Neural progenitor cell (in vitro differentiated cells): ENCODE measurements around the gene NEDD9. TPM values are rescaled to one million over a fixed set of nuclear protein-coding genes. Genes with fewer than 3 reads are reported as not detected.
A peak's percentile ranks its signal among the peaks of the same experiment; 100 is the strongest.

ENCODE experiments used
- DNase-seq: peaks from one replicate; pipeline ENCODE4 v3.0.0-alpha.2; 2016; ENCODE audit warnings: low spot score
- H2AFZ ChIP-seq: fragments of 200-600 bp; sonication (generic); replicated peaks from 2 replicates; pipeline ENCODE4 v1.6.1; 2016; ENCODE audit warnings: antibody characterized with exemption
- H3F3A ChIP-seq: fragments of 200-600 bp; sonication (generic); 2 replicates; pipeline ENCODE4 v1.6.1; 2016; ENCODE audit warnings: antibody characterized with exemption, low read depth
- H3K27ac ChIP-seq: fragments of 200-600 bp; sonication (generic); 2 replicates; pipeline ENCODE4 v1.5.1; 2016; ENCODE audit warnings: mild to moderate bottlenecking
- H3K27me3 ChIP-seq: fragments of 200-600 bp; sonication (generic); 2 replicates; pipeline ENCODE4 v1.6.1; 2016; ENCODE audit warnings: mild to moderate bottlenecking, moderate library complexity
- H3K36me3 ChIP-seq: fragments of 200-600 bp; sonication (generic); 2 replicates; pipeline ENCODE4 v1.5.1; 2016
- H3K4me1 ChIP-seq: fragments of 200-600 bp; sonication (generic); 2 replicates; pipeline ENCODE4 v1.6.1; 2016; ENCODE audit warnings: mixed run types
- H3K4me2 ChIP-seq: fragments of 200-600 bp; sonication (generic); 2 replicates; pipeline ENCODE4 v1.6.1; 2016
- H3K4me3 ChIP-seq: fragments of 200-600 bp; sonication (generic); 2 replicates; pipeline ENCODE4 v1.5.1; 2016
- H3K79me2 ChIP-seq: fragments of 200-600 bp; sonication (generic); 2 replicates; pipeline ENCODE4 v1.6.1; 2016; ENCODE audit warnings: low read depth
- H3K9ac ChIP-seq: fragments of 200-600 bp; sonication (generic); 2 replicates; pipeline ENCODE4 v1.6.1; 2016
- H3K9me3 ChIP-seq: fragments of 200-600 bp; sonication (generic); 2 replicates; pipeline ENCODE4 v1.5.1; 2016; ENCODE audit warnings: low read depth
- H4K20me1 ChIP-seq: fragments of 200-600 bp; sonication (generic); 2 replicates; pipeline ENCODE4 v1.6.1; 2016; ENCODE audit warnings: low read depth
- H3K27ac Mint-ChIP-seq: 3 replicates; pipeline ENCODE4 v1.8.0; 2021; ENCODE audit warnings: mixed read lengths
- H3K27me3 Mint-ChIP-seq: 2 replicates; pipeline ENCODE4 v1.8.0; 2022; ENCODE audit warnings: low read depth, mild to moderate bottlenecking, inconsistent platforms, moderate library complexity, mixed read lengths; ENCODE audit not compliant: insufficient read depth
- H3K36me3 Mint-ChIP-seq: 3 replicates; pipeline ENCODE4 v1.8.0; 2021; ENCODE audit warnings: mixed read lengths
- H3K4me1 Mint-ChIP-seq: 3 replicates; pipeline ENCODE4 v1.8.0; 2021; ENCODE audit warnings: mixed read lengths
- H3K4me3 Mint-ChIP-seq: 3 replicates; pipeline ENCODE4 v1.8.0; 2021; ENCODE audit warnings: mild to moderate bottlenecking, moderate library complexity, mixed read lengths
- H3K9me3 Mint-ChIP-seq: 3 replicates; pipeline ENCODE4 v1.8.0; 2020; ENCODE audit warnings: mixed read lengths
- EZH2 ChIP-seq: fragments of 200-600 bp; sonication (generic); IDR thresholded peaks from 2 replicates; pipeline ENCODE4 v1.6.1; 2017; ENCODE audit warnings: antibody characterized with exemption, mild to moderate bottlenecking, moderate library complexity
- EZH2phosphoT487 ChIP-seq: fragments of 200-600 bp; sonication (generic); IDR thresholded peaks from 2 replicates; pipeline ENCODE4 v1.6.1; 2017; ENCODE audit warnings: antibody characterized with exemption
- total RNA-seq: library from RNA; depleted of rRNA; stranded (reverse); fragments of >200 nt; gene quantifications from 2 replicates; pipeline ENCODE4 v1.2.3, GENCODE V29; 2015; ENCODE audit warnings: low replicate concordance
- TF ChIP-seq, protein P1 (sequence below): fragments of 200-600 bp; sonication (generic); IDR thresholded peaks from 2 replicates; pipeline ENCODE4 v1.5.1; 2017; ENCODE audit warnings: antibody characterized with exemption, mild to moderate bottlenecking

Gene NEDD9
- total RNA-seq, 1 donor from 2014 or later = 4.9 TPM

DNA sequence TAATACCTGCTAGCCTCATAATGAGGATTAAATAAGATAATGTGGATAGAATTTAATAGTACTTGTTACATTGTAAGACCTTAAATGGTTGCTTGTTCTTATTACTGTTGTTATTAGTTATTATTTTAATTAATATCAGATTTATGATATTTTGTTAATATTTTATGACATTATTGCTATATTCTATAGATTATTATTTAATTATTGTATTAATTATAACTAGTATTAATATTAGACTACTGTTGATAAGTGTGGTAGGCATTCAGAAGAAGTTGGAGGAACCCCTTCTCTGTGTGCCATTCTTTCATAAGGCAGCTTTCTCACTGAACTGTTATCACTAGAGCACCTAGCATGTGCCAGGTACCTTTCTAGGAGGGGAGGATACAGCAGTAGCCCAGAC, 2.6 kb upstream of the NEDD9 start:
- H3F3A ChIP-seq = peaks cover 38% of the 10 kb centered on the region
- no peaks in the 10 kb centered on the region for H3K9me3 ChIP-seq
- Mint-ChIP-seq H3K4me1 (peaks cover 51% of the 10 kb centered on the region), H3K9me3 (peaks cover 9% of the 10 kb centered on the region), H3K27ac (peak overlapping the region; percentile 95), H3K4me3 (no peak overlapping the region), H3K27me3 (peaks cover 11% of the 10 kb centered on the region), H3K36me3 (no peaks in the 10 kb centered on the region)
- H3K27me3 ChIP-seq = no peaks in the 10 kb centered on the region
- TF ChIP-seq EZH2phosphoT487 (no peak), EZH2 (no peak)
- TF ChIP-seq, protein P1, sequence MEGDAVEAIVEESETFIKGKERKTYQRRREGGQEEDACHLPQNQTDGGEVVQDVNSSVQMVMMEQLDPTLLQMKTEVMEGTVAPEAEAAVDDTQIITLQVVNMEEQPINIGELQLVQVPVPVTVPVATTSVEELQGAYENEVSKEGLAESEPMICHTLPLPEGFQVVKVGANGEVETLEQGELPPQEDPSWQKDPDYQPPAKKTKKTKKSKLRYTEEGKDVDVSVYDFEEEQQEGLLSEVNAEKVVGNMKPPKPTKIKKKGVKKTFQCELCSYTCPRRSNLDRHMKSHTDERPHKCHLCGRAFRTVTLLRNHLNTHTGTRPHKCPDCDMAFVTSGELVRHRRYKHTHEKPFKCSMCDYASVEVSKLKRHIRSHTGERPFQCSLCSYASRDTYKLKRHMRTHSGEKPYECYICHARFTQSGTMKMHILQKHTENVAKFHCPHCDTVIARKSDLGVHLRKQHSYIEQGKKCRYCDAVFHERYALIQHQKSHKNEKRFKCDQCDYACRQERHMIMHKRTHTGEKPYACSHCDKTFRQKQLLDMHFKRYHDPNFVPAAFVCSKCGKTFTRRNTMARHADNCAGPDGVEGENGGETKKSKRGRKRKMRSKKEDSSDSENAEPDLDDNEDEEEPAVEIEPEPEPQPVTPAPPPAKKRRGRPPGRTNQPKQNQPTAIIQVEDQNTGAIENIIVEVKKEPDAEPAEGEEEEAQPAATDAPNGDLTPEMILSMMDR = no peak
- H3K4me1 ChIP-seq = peaks cover 37% of the 10 kb centered on the region
- no peak overlapping the region for H2AFZ ChIP-seq
- no peak overlapping the region for H3K4me2 ChIP-seq
- H3K27ac ChIP-seq = no peak overlapping the region
- H3K4me3 ChIP-seq = no peak overlapping the region
- no peaks in the 10 kb centered on the region for H4K20me1 ChIP-seq
- H3K9ac ChIP-seq = no peak overlapping the region
- H3K36me3 ChIP-seq = no peaks in the 10 kb centered on the region
- peaks cover 12% of the 10 kb centered on the region for H3K79me2 ChIP-seq
- DNase-seq = no peak

DNA sequence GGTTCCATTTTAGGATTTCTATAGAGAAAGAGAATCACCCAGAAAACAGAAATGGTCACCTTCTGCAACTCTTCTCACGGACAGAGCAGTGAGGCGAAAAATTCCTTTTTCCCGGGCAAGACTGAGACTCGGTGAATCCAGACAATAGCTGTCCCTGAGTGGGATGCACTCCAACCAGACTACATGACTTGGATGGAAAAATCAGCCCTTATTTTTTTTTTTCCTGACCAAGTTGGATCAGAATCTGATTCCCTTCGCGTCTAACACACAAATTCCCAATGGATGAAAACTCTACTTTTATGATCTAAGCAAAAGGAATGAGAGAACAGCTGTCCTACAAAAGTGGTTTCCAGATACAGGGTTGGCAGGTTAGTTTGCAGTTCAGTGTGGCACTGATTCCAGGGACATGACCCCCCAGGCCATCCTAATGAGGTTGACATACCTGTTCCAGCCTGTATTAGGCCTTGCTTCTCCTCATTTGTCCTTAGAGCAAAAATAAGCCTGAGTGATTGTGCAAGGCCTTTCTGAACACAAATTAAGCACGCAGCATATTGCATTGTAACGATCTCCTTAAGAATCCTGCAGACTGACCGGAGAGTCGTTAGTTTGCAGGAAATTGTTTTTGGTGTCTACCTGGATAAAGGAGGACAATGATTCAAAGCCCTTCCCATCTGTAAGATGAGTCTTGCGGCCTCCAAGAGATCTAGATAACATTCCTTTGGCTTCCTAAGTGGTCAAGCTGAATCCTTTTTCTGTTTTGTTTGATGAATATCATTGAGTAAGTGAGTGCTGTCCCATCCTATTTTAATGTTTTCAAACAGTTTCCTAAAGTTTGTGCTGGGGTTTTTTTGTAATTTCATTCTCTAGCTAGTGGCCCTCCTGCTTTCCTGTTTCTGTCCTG, 1.5 kb upstream of the NEDD9 start:
- no peaks in the 10 kb centered on the region for H3K36me3 Mint-ChIP-seq
- H3K79me2 ChIP-seq = peaks cover 22% of the 10 kb centered on the region
- H3K27ac Mint-ChIP-seq = peak overlapping the region; percentile 99
- H3K27me3 ChIP-seq = no peaks in the 10 kb centered on the region
- no peak overlapping the region for H2AFZ ChIP-seq
- H3K4me3 Mint-ChIP-seq = peak overlapping the region; percentile 93
- no peaks in the 10 kb centered on the region for H4K20me1 ChIP-seq
- peak overlapping the region; percentile 36 for H3K27ac ChIP-seq
- H3K4me1 Mint-ChIP-seq = peaks cover 61% of the 10 kb centered on the region
- peak overlapping the region; percentile 90 for H3K4me2 ChIP-seq
- H3K9me3 Mint-ChIP-seq = peaks cover 5% of the 10 kb centered on the region
- no peaks in the 10 kb centered on the region for H3K36me3 ChIP-seq
- peaks cover 38% of the 10 kb centered on the region for H3F3A ChIP-seq
- H3K9ac ChIP-seq = no peak overlapping the region
- peak; percentile 10 for DNase-seq
- no peak overlapping the region for H3K4me3 ChIP-seq
- no peaks in the 10 kb centered on the region for H3K9me3 ChIP-seq
- TF ChIP-seq EZH2 = no peak
- TF ChIP-seq, protein P1 = no peak
- no peak for TF ChIP-seq EZH2phosphoT487
- peaks cover 14% of the 10 kb centered on the region for H3K27me3 Mint-ChIP-seq
- H3K4me1 ChIP-seq = peaks cover 48% of the 10 kb centered on the region

DNA sequence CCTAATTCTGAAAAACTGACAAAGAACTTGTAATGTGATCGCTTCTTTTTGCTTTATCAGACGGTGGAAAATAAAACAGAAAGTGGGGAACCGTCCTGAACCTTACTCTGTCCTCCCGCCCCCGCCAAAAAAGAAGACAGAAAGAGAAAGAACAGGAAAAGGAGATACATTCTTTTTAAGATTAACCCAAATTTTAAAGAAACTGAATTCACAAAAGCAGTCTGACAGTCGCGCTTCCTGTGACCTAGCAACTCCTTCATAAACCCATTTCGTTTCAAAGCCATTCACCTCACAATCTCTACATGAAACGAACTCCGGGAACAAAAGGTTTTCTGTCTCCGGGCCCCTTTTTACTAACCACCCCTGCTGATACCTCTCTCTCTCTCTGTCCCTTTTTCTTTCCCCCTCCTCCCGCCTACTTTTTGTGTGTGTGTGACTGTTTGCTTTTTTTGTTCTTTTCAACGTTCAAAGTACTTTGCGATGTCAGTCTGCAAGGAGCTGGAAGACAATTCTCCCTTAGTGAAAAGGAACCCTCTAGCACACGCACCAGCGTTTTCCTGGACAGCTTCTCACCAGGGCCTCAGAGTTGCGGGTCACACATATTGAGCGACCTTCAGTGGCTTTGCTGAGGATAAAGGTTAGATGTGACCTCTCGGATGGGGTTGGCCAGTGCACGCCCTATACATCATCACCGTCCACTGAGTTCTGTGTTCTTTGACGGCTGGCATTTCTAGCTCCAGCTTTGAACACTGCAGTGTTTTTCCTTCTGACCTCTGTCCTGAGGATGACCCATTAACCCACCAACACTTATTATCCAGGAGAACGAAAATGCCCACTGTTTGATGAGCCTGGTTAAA, 530 bp upstream of the NEDD9 start:
- H3K4me3 ChIP-seq = peak overlapping the region; percentile 67
- peak overlapping the region; percentile 90 for H3K4me2 ChIP-seq
- H3K9ac ChIP-seq = no peak overlapping the region
- H3K36me3 ChIP-seq = no peaks in the 10 kb centered on the region
- no peak overlapping the region for H2AFZ ChIP-seq
- Mint-ChIP-seq H3K27ac (peak overlapping the region; percentile 99), H3K36me3 (no peaks in the 10 kb centered on the region), H3K27me3 (peaks cover 14% of the 10 kb centered on the region), H3K4me3 (peak overlapping the region; percentile 93), H3K4me1 (peaks cover 67% of the 10 kb centered on the region), H3K9me3 (no peaks in the 10 kb centered on the region)
- H3K27me3 ChIP-seq = no peaks in the 10 kb centered on the region
- peaks cover 53% of the 10 kb centered on the region for H3K4me1 ChIP-seq
- DNase-seq = peak; percentile 78
- peaks cover 30% of the 10 kb centered on the region for H3K79me2 ChIP-seq
- peak overlapping the region; percentile 36 for H3K27ac ChIP-seq
- no peaks in the 10 kb centered on the region for H3K9me3 ChIP-seq
- peaks cover 38% of the 10 kb centered on the region for H3F3A ChIP-seq
- peak; percentile 24 for TF ChIP-seq EZH2phosphoT487
- no peak for TF ChIP-seq EZH2
- H4K20me1 ChIP-seq = no peaks in the 10 kb centered on the region
